GM19372 (cell line): ENCODE data around the gene PKP1.

Source experiments
- ATAC-seq: cut with Tn5 transposase; IDR thresholded peaks from one replicate; pipeline ENCODE4 v1.9.1; 2021; ENCODE audit warnings: mild to moderate bottlenecking, low read depth, moderate library complexity; ENCODE audit not compliant: unreplicated experiment

Gene PKP1

GRCh38 chr1:201324821-201325677, 41.7 kb downstream of the PKP1 start:
- no peak for ATAC-seq

GRCh38 chr1:201325678-201326060, 42.4 kb downstream of the PKP1 start:
- no peak for ATAC-seq

- no peak for ATAC-seq
Measured at GRCh38 chr1:201326710-201327109, 43.4 kb downstream of the PKP1 start.

- no peak for ATAC-seq
Measured at GRCh38 chr1:201327687-201328240, 44.5 kb downstream of the PKP1 start.

GRCh38 chr1:201328576-201328975, 45.3 kb downstream of the PKP1 start:
- ATAC-seq: no peak

- no peak for ATAC-seq
Measured at GRCh38 chr1:201329286-201329685, 46.0 kb downstream of the PKP1 start.

GRCh38 chr1:201329801-201330200, 46.5 kb downstream of the PKP1 start:
- no peak for ATAC-seq

- ATAC-seq: no peak
Measured at GRCh38 chr1:201330541-201330940, 47.2 kb downstream of the PKP1 start.

- ATAC-seq: no peak
Measured at GRCh38 chr1:201331166-201331565, 47.9 kb downstream of the PKP1 start.

GRCh38 chr1:201332021-201332420, 48.7 kb downstream of the PKP1 start:
- ATAC-seq: no peak

GRCh38 chr1:201332616-201333335, 49.5 kb downstream of the PKP1 start:
- ATAC-seq: no peak

GRCh38 chr1:201334325-201335173, 51.2 kb downstream of the PKP1 start:
- ATAC-seq: no peak

- ATAC-seq: no peak
Measured at GRCh38 chr1:201335174-201335870, 52.0 kb downstream of the PKP1 start.

- no peak for ATAC-seq
Measured at GRCh38 chr1:201335901-201336300, 52.6 kb downstream of the PKP1 start.

GRCh38 chr1:201336711-201337450, 53.6 kb downstream of the PKP1 start:
- no peak for ATAC-seq

- ATAC-seq: no peak
Measured at GRCh38 chr1:201341377-201341776, 58.1 kb downstream of the PKP1 start.

- no peak for ATAC-seq
Measured at GRCh38 chr1:201344206-201345080, 61.1 kb downstream of the PKP1 start.

- ATAC-seq: no peak
Measured at GRCh38 chr1:201345081-201345355, 61.7 kb downstream of the PKP1 start.
